HG03565 (cell line): ENCODE measurements around the gene OR10J1.

Experiments
- ATAC-seq: cut with Tn5 transposase; IDR thresholded peaks from one replicate; pipeline ENCODE4 v1.9.1; 2021; ENCODE audit warnings: mild to moderate bottlenecking, moderate library complexity; ENCODE audit not compliant: unreplicated experiment

OR10J1 gene

GRCh38 chr1:159483501-159483900 lies 44.0 kb downstream of the OR10J1 start:
- no peak for ATAC-seq
